OCI-LY3 (cell line): Measurements from ENCODE around the gene FLOT1.

Source experiments
- EZH2phosphoT487 ChIP-seq: fragments of 200-600 bp; shearing (Covaris generic); IDR thresholded peaks from 2 replicates; pipeline ENCODE4 v1.6.1; 2018; ENCODE audit warnings: antibody characterized with exemption, mixed run types, low read depth
- TF ChIP-seq, protein P1 (sequence below): fragments of 200-600, 300-600 bp; sonication (generic); IDR thresholded peaks from 2 replicates; pipeline ENCODE4 v1.5.1; 2014; ENCODE audit warnings: antibody characterized with exemption, low read length, low read depth

GRCh38 chr6:30774701-30775100, 32.2 kb upstream of the FLOT1 start:
- TF ChIP-seq, protein P1, sequence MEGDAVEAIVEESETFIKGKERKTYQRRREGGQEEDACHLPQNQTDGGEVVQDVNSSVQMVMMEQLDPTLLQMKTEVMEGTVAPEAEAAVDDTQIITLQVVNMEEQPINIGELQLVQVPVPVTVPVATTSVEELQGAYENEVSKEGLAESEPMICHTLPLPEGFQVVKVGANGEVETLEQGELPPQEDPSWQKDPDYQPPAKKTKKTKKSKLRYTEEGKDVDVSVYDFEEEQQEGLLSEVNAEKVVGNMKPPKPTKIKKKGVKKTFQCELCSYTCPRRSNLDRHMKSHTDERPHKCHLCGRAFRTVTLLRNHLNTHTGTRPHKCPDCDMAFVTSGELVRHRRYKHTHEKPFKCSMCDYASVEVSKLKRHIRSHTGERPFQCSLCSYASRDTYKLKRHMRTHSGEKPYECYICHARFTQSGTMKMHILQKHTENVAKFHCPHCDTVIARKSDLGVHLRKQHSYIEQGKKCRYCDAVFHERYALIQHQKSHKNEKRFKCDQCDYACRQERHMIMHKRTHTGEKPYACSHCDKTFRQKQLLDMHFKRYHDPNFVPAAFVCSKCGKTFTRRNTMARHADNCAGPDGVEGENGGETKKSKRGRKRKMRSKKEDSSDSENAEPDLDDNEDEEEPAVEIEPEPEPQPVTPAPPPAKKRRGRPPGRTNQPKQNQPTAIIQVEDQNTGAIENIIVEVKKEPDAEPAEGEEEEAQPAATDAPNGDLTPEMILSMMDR, result no peak
- no peak for TF ChIP-seq EZH2phosphoT487
